Endothelial cell of hepatic sinusoid (primary cell): ENCODE data around the gene BTNL9.
"Not testable (repeated sequence)": the region's sequence is repeated elsewhere in the genome, so short reads cannot be mapped to it uniquely, and the experiment has no call there.

Experiments used
- in situ Hi-C: cut with HindIII; loops from 2 replicates; pipeline ENCODE4 v1.10.0; 2017; ENCODE audit warnings: low sequenced_read_pairs

Gene BTNL9

GRCh38 chr5:181039931-181040630, at the start of gene BTNL9:
BTNL9 (plus strand) TSS chr5:181040266; CDS start chr5:181045490, 5,224 bp downstream.
- in situ Hi-C loops = no loop called here

- in situ Hi-C loops = no loop called here
Measured at GRCh38 chr5:180990882-180991242, 49.2 kb upstream of the BTNL9 start.

- in situ Hi-C loops = no loop called here
Measured at GRCh38 chr5:181001947-181002346, 38.1 kb upstream of the BTNL9 start.

- in situ Hi-C loops = no loop called here
Measured at GRCh38 chr5:181005791-181006190, 34.3 kb upstream of the BTNL9 start.

- in situ Hi-C loops = no loop called here
Measured at GRCh38 chr5:181008136-181008535, 31.9 kb upstream of the BTNL9 start.

- in situ Hi-C loops = not testable (repeated sequence)
Measured at GRCh38 chr5:181010018-181010417, 30.0 kb upstream of the BTNL9 start.

GRCh38 chr5:181014654-181015053, 25.4 kb upstream of the BTNL9 start:
- in situ Hi-C loops = not testable (repeated sequence)

- in situ Hi-C loops = not testable (repeated sequence)
Measured at GRCh38 chr5:181017448-181017847, 22.6 kb upstream of the BTNL9 start.

GRCh38 chr5:181020688-181021087, 19.4 kb upstream of the BTNL9 start:
- in situ Hi-C loops = no loop called here

- in situ Hi-C loops = loop anchor here (5.0 kb wide), 1 partner anchor 38 kb away; no protein-coding TSS in a partner anchor
Measured at GRCh38 chr5:181024245-181025064, 15.6 kb upstream of the BTNL9 start.

GRCh38 chr5:181027452-181028031, 12.5 kb upstream of the BTNL9 start:
- in situ Hi-C loops = loop anchor here (5.0 kb wide), 1 partner anchor 35 kb away; no protein-coding TSS in a partner anchor

- in situ Hi-C loops = loop anchor here (5.0 kb wide), 1 partner anchor 34 kb away; no protein-coding TSS in a partner anchor
Measured at GRCh38 chr5:181028032-181028819, 11.8 kb upstream of the BTNL9 start.

- in situ Hi-C loops = no loop called here
Measured at GRCh38 chr5:181031716-181032115, 8.3 kb upstream of the BTNL9 start.

- in situ Hi-C loops = no loop called here
Measured at GRCh38 chr5:181035991-181036815, 3.9 kb upstream of the BTNL9 start.

- in situ Hi-C loops = no loop called here
Measured at GRCh38 chr5:181036816-181037364, 3.2 kb upstream of the BTNL9 start.

- in situ Hi-C loops = no loop called here
Measured at GRCh38 chr5:181037365-181037861, 2.7 kb upstream of the BTNL9 start.

- in situ Hi-C loops = no loop called here
Measured at GRCh38 chr5:181039471-181039870, 595 bp upstream of the BTNL9 start.

- in situ Hi-C loops = no loop called here
Measured at GRCh38 chr5:181040631-181040945, 522 bp downstream of the BTNL9 start.

- in situ Hi-C loops = no loop called here
Measured at GRCh38 chr5:181041043-181041442, 977 bp downstream of the BTNL9 start.
